HG03439 (cell line): Measurements from ENCODE around the gene SLC17A6.

Experiments used
- ATAC-seq: cut with Tn5 transposase; IDR thresholded peaks from one replicate; pipeline ENCODE4 v1.9.1; 2021; ENCODE audit warnings: mild to moderate bottlenecking, moderate library complexity; ENCODE audit not compliant: unreplicated experiment

SLC17A6 gene

DNA sequence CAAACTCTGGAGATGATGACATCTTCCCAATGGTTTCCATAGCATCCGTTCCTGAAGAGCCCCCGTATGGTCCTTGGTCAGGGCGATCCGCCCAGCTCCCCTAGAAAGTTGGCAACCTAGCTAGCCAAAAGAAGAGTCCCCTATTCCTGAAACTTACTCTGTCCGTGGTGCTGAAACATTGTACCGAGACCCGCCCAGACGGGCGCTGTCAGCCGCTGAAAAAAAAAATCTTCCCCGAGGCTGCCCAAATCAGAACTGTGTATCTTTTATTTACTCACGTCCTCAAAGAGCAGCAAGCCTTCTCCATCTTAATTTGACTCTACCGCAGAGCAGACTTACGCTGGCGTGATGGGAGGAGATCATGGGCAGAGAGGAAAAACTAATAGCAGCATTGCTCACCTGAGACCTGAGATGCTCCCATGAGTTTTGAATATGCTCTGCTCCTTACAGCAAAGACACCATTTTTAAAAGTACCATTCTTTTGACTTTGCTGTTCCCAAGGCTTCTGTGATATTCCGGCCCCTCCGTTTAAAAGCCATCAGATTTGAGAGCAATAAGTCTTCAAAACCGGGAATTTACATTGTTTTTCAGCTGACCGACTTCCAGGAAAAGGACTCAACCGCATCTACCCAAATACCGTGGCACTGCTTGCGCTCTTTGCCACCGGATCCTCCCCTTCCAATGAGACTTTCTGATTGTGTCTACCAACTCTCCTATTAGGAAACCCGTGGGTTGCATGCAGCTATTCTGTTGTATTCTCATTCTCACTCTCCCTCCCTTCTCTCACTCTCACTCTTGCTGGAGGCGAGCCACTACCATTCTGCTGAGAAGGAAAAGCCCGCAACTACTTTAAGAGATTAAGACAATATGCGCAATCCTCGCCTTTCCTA lies at the start of gene SLC17A6:
Gene SLC17A6, plus strand, starts transcription at position 786 of the 890 bp plus-strand sequence. CDS start 153 bp downstream, outside the sequence.
- ATAC-seq = no peak

DNA sequence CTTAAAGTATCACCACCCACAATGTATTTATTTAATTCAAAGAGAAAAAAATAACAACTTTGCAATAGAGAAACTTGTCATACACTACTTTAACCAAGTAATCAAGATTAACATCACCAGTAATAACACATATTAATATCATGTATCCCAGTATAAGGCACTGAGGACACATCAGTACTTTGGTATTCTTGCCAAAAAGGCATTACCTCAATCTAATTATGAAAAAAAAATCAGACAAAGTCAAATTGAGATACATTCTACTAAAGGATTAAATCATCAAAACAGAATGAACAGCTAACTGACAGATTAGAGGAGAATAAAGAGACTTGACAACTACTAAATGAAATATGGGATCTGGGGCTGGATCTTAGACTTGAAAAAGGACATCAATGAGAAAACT lies 35.8 kb upstream of the SLC17A6 start:
- no peak for ATAC-seq

DNA sequence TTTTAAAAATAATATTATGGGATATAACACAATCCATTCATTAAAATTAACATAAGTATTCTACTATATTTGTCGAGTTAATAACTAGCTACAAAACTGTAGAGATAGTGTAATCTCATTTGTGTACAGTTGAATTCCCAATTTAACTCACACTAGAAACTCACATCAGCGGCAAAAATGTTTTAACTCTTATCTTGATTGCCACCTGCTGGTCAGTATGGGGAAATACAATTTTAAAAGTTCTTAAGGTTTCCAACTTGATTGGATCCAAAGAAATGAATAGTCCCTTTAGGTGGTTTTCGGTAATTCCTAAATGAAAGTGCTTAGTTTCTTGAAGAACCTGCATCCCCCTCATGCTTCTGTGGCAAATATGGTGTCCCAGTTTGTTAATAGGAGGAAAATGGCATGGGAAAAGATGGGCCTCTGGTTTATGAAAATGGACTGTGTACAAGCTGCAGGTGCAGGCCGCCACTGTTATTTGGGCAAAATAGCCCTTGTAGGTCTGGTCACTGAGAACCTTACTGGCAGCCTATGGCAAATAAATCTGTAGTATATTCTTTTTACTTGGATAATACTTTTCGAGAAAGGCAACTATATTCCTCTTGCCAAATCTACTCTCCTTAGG lies 33.7 kb upstream of the SLC17A6 start:
- ATAC-seq = peak; percentile 64

DNA sequence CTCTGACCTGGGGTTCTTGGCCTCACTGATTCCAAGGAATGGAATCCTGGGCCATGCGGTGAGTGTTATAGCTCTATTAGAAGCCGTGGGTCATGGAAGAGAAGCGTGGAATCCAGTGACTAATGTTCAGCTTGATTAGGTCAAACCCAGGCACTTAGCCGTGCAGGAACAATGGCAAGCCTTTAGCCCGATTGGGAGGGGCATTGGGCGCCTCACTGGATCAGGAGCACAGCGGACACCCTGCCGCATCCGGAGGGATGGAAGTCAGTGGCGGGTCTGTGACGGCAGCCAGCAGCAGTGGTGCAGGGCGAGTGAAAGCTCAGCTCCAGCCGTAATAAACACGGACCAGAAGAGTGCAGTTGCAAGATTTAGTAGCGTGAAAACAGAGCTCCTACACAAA lies 20.5 kb upstream of the SLC17A6 start:
- ATAC-seq = no peak

DNA sequence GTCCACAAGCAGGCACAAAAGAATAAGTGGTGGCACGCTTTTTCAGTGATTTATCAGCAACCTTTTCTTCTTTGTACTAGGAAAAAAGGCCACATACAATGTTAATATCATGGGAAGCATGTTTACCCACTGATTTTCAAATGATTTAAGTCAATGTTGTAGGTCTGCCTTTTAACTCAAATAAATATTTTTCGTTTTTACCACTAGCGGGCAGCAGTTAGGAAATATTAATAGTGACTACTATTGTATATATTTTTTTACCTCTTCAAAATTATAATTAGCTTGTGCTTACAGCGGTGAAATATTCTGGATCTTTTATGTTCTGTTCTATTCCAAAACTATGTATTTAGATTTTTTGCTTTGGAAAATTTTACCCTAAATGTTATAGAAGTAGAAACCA lies 6.4 kb upstream of the SLC17A6 start:
- ATAC-seq = no peak

DNA sequence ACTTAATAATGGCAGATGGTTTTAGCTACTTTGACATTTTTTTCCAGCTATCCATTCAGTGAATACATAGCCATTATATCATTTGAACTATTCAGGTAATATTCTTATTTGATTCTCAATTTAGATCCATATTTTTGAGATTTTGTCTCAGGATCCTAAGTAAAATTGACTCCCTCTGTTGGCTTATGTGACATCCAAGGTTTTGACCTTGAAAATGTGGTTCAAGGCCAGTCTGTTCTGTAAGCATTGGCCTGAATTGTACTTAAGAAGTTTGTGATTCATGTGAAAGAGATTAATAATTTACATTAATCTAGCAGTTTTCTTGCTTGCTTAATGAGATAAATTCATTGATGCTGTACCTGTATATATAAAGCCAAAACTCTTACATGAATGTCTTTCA lies 1.6 kb upstream of the SLC17A6 start:
- no peak for ATAC-seq

DNA sequence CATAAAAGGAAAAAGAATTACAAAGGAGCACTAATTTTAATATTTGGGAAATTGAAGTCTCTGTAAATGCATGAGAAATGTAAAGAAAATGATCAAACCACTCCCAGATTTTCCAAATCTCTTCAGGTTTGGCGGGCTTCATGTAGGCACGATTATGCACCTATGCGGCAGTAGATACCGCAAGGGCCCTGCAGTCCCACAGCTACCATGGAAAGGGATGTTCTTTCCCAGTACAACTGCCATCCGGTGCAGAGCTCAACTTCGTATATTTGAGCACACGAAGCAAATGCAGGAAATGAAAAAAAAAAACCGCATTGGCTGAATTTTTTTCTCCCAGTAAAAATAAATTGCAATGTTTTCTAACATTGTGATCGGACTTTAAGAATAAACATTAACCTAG lies 1.4 kb downstream of the SLC17A6 start:
- ATAC-seq = no peak

DNA sequence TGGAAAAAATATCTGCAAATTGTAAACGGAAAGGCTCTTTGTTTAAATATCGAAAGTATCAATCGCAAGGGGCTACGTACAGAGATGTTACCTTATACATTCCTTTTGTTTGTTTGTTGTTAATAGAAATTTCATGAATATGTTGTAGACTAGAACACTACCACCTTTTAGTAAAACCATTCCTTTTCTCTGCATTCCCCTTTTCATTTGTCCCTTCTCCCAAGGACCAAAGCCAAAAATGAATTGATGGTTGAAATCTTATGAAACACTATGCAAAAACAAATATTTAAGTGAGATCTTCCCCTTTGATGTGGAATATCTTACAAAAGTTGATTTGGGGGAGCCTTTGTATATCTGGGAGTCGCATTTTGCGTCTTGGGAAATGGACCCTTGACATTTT lies 2.1 kb downstream of the SLC17A6 start:
- ATAC-seq = no peak

DNA sequence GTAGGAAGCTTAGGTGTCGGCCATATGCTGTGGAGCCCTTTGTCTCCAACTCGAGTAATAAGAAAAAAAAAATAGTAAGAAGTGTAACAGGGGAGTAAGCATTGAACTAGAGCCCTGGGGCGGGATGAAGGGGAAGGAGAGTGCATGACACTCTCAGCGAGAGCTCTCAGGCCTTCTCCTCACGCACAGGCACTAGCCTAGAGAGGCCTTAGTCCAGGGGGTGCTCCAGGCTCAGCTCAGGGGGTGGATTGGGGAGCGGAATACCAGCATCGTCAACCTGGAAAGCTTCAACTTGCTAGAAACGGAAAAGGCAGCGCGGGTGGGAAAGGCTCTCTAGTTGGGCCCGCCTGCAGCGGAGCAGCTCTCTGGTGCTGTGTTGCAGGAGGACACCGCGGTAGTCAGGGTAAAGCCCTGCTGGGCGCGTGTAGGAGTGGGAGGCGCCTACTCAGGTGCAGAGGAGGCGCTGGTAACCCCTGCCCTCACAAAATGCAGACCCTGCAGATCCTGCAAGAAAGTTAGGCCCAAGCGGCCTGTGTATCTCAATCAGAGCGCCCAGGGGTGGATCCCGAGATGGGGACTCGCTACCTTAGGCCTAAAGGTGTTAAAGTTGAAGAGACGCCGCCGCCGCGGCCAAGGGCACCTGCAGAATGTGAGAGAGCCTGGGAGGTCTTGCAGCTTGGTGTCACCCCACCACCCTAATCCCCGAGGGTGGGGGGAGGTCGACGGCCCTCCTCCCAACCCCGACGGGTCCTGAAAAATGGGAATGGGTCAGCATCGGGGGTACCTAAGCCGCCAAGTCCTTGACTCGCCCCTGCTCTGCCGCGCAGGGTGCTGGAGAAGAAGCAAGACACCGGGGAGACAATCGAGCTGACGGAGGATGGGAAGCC lies 2.8 kb downstream of the SLC17A6 start:
- no peak for ATAC-seq

DNA sequence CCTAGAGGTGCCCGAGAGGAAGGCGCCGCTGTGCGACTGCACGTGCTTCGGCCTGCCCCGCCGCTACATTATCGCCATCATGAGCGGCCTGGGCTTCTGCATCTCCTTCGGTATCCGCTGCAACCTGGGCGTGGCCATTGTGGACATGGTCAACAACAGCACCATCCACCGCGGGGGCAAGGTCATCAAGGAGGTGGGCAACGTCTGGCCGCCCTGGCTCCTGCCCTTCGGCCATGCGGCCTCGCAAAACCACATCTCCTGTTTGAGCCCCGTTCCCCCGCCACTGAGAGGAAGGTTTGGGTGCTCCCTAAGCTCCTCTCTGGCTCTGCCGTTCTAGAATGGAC lies 3.4 kb downstream of the SLC17A6 start:
- ATAC-seq = no peak

DNA sequence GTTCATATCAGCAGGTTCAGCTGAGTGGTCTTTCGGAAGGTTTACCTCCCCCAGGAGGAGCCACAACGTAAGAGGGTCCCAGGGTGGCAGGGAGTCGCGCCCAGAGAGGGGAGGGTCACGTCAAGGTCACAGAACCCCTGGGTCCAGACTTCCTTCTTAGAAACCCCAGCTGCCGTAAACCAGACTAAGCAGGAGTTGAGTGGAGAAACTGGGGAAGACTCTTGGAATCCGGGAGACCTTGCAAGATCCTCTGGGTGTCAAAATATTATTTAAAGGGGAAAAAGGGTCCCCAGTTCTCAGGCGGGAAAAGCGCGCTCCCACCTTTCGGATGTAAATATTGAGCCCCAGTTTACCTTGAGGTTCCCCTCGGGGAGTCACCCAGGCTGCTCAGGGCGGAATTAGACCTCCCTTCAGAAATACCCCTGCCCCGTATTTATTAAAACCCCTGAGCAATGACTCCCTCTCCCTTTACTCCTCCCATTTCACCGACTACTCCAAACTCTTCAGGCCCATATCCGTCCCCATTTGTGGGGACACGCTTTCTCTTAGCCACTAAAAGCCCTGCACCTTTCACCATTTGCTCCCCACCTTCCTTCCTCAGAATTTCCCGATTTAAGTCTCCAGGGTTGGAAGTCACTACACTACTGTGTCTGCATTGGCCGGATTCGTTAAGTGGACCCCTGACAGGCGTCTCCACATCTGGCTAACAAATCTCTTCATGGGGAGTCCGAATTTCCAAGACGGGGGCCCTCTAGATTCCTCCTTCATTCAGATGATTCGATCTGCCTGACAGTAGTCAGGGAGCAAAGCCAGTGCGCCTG lies 4.2 kb downstream of the SLC17A6 start:
- no peak for ATAC-seq

DNA sequence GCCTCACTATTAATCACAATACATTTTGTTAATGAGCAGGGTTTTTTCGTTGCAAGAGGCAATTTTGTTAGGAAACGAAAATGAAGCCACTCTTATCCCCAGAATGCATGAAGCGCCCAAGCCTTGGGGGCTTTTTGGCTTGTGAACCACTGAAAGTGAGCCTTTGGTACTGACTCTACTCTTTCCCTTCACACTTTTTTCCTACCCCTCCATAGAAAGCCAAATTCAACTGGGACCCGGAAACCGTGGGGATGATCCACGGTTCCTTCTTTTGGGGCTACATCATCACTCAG lies 4.8 kb downstream of the SLC17A6 start:
- no peak for ATAC-seq

DNA sequence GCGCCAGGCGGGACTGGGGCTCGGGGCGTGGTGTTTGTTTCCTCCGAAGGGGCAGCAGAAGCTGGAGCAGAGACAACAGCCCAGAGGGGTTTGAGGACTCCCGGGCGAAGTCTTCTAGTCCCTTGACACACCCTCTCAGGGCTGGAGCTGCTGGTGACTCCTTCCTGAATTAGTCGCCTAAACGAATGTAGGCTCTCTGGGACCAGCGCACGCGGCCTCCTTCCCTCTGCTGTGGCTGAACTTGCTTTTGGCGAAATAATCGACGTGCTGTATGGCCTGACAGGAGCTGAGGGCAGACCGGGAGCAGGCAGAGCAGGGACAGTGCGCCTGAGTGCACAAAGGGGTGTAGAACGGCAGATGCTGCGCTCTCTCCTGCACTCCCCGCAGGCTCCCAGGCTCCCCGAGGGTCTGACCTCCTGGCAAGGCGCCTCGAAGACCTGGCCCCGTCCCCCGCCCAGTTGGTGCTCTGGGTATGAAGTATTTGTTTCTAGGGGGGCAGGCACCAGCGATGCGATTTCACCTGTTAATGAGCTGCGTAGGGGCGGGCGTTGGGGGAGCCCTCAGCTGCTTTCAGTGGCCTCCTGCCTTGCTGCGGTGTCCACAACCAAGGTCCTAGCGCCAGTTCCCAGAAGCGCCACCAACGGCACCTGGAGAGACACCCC lies 5.3 kb downstream of the SLC17A6 start:
- no peak for ATAC-seq

DNA sequence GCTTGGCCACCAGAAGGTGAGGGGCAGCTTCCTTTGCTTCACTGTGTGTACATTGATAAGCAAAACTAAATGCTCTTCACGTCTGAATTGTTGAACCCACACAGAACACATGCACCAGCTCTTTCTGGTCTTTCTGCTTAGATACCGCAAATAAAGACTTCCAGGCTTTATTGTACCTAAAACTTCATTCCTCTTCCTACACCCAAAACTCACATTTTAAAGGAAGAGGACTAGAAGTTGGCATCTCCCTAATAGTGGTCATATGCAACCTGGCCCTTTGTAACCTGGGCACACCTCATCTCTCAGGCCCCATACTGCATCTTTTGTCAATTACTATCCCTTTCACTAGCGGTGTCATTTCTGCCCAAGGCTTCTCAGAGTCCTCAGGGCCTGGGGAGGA lies 5.9 kb downstream of the SLC17A6 start:
- no peak for ATAC-seq

DNA sequence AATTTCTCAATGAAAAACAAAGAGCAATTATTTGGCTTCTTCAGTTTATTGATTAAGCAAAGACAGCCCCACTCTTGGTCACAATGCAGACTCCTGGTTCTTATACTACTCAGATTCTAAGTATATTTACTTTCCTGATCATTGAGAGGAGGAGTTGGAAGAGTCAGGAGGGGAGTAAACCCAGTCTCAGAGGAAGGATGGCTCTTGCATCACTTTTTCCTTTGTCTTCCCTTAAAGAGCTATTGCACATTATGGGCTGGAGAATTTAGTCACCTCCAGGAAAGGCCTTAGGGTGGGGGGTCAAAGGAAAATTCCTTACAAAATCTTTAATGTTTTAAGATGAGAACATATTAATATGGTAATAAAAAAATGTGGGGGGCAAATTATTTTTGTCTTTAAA lies 8.1 kb downstream of the SLC17A6 start:
- ATAC-seq = no peak

DNA sequence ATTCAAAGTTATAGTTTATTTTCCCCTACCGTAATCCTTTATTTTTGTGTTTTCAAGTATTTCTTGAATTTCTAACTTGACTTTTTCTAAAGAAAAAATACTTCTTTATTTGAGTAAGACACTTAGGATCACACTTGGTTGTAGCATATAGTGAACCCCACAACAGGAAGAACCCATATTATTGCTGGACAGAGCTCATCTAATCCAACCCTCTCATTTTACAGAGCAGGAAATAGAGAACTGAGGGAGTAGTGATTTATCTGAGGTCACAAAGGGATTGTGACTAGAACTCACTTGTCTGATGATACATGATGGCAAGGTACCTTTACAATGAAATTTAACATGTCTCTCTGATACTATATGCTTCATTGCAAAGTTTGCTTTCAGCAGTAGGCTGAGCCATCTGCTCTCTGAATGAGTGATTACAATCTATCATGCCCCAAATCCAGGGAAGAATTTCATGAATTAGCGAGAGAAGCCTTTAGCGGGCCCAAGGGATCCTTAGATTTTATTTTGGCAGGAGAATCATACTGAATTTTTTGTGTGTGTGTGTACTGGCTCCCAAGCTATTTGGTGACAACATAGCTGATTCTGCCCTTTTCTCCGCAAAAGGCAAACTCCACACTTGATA lies 9.8 kb downstream of the SLC17A6 start:
- ATAC-seq = no peak

DNA sequence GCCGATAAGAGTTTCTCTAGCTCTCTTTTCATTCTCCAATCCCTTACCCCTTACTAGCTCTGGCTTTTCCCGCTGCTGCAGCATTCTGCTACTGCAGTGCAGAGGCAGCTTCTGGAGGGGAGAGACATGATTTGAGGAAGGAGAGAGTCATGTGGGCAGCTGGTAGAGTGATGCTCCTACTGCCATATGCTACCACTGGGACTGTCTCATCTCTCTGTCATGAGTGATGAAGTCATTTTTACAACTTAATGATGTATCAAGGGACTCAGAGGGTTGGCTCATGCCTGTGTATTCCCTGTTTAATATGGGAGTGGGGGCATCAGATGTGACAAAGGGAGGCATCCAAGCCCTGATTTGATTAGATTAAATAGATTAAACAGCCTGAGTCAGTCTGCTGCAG lies 11.3 kb downstream of the SLC17A6 start:
- ATAC-seq = no peak

DNA sequence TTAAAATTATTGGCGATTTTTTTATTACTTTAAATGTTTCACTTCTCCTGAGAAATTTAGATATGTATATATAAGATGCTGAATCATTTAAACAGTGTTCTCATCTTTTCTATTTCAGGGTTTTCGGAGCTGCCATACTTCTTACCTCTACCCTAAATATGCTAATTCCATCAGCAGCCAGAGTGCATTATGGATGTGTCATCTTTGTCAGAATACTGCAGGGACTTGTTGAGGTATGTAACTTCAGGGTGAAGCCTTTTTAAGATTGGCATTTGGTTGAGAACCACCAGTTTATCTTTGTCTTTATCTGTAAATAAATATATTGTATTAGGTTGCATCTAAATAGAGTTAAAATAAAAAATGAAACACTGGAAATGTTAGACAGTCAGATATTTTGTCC lies 21.1 kb downstream of the SLC17A6 start:
- no peak for ATAC-seq

DNA sequence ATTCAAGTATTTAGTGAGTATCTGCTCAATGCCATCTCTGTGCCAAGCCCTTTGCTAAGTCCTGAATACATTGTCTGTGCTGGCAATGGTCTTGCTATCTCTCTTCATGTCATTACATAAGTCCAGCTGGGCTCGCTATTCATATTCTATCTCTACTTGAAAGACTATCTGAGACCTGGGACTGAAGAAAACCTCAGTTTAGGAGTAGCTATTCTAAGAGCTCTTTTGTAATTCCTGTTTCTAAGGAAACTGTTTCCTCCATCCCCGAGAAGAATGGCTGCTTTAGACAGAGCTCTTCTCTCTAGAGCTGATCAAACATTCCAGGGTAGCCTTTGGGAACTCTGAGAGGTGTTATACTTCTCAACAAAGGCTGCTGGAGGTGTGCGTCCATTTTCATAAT lies 33.0 kb downstream of the SLC17A6 start:
- no peak for ATAC-seq

DNA sequence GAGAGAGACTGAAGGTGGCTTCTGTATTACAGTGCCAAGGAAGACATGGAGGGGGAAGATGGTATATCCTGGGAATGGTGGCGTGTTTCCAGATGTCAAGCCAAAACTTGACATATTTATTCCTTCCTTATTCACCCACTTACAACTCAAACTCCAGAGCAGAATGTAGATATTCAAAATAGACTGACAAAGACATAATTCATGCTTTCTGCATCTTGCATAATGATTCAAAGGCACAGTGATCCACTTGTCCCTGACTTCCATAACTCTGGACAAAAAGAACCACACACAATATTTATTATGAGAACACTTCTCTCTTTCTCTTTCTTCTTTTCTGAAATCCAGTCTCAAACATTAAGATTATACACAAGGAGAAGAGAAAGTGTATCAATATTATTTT lies 48.9 kb downstream of the SLC17A6 start:
- no peak for ATAC-seq
